HepG2 (cell line): ENCODE measurements around the gene MTFR1L. TPM values are rescaled to one million over a fixed set of nuclear protein-coding genes. Genes with fewer than 3 reads are reported as not detected.

ENCODE experiments used
- FIP1L1 ChIP-seq: fragments of 200-400 bp; formaldehyde crosslinking; IDR thresholded peaks from 2 replicates; pipeline ENCODE4 v1.6.1; 2018; ENCODE audit warnings: low read depth, mild to moderate bottlenecking, low read length, moderate library complexity, borderline replicate concordance; ENCODE audit not compliant: insufficient read depth
- FOXC1 ChIP-seq: sonication (generic); formaldehyde crosslinking; IDR thresholded peaks from 2 replicates; pipeline ENCODE4 v1.8.0; 2022; ENCODE audit warnings: mild to moderate bottlenecking, missing genetic modification reagents, borderline replicate concordance
- HMG20B ChIP-seq: conservative IDR thresholded peaks from 2 replicates; pipeline ENCODE4 v1.6.1; 2016; ENCODE audit warnings: missing genetic modification reagents, missing compliant biosample characterization
- PBX2 ChIP-seq: IDR thresholded peaks from 2 replicates; pipeline ENCODE4 v1.6.1; 2016; ENCODE audit warnings: control low read depth
- RCOR2 ChIP-seq: IDR thresholded peaks from 2 replicates; pipeline ENCODE4 v1.6.1; 2016; ENCODE audit warnings: missing biosample characterization, missing genetic modification reagents
- REPIN1 ChIP-seq: sonication (generic); formaldehyde crosslinking; IDR thresholded peaks from 2 replicates; pipeline ENCODE4 v1.8.0; 2022; ENCODE audit warnings: missing genetic modification reagents, low read depth, mild to moderate bottlenecking, borderline replicate concordance
- ZC3H4 ChIP-seq: sonication (generic); formaldehyde crosslinking; IDR thresholded peaks from 2 replicates; pipeline ENCODE4 v1.4.0; 2020; ENCODE audit warnings: missing genetic modification reagents, borderline replicate concordance
- ZMAT3 ChIP-seq: sonication (generic); formaldehyde crosslinking; conservative IDR thresholded peaks from 2 replicates; pipeline ENCODE4 v1.7.0; 2021; ENCODE audit warnings: missing genetic modification reagents
- ZNF274 ChIP-seq: sonication (generic); formaldehyde crosslinking; IDR thresholded peaks from 2 replicates; pipeline ENCODE4 v1.5.1; 2020; ENCODE audit warnings: mild to moderate bottlenecking, missing genetic modification reagents
- ZNF441 ChIP-seq: sonication (generic); formaldehyde crosslinking; IDR thresholded peaks from 2 replicates; pipeline ENCODE4 v1.7.0; 2021; ENCODE audit warnings: missing genetic modification reagents, borderline replicate concordance
- ZNF512B ChIP-seq: sonication (generic); formaldehyde crosslinking; IDR thresholded peaks from 2 replicates; pipeline ENCODE4 v1.5.1; 2020; ENCODE audit warnings: missing genetic modification reagents, mild to moderate bottlenecking, borderline replicate concordance
- ZNF788 ChIP-seq: sonication (generic); formaldehyde crosslinking; IDR thresholded peaks from 2 replicates; pipeline ENCODE4 v1.5.0; 2020; ENCODE audit warnings: mild to moderate bottlenecking, missing genetic modification reagents, borderline replicate concordance
- polyA plus RNA-seq, 8 experiments: library from polyadenylated mRNA; depleted of rRNA in 3 of 8; stranded (reverse) in 7 of 8; unstranded in 1 of 8; fragments of >200 nt; fragmentation: Illumina TruSeq in 4 of 8; extraction: Trizol in 4 of 8; gene quantifications; 2 replicates each; pipeline versions ENCODE4 v1.2.1 to v1.2.3, GENCODE V29; 2011 to 2016; ENCODE audit warnings: low read depth in 4 of 8, missing spikeins in 1 of 8, mixed read lengths in 1 of 8; ENCODE audit not compliant: insufficient read depth in 1 of 8
- total RNA-seq, 5 experiments: library from RNA; depleted of rRNA; stranded (reverse); fragments of >200 nt; fragmentation: Illumina TruSeq; extraction: Trizol; gene quantifications; 2 replicates each; pipeline ENCODE4 v1.2.3, GENCODE V29; 2016; ENCODE audit warnings: low read depth in 1 of 5
- TF ChIP-seq, protein P1 (sequence below): sonication (generic); formaldehyde crosslinking; IDR thresholded peaks from one replicate; pipeline ENCODE4 v1.5.1; 2020; ENCODE audit warnings: mild to moderate bottlenecking, missing genetic modification reagents; ENCODE audit errors: not compliant biosample characterization
- TF ChIP-seq, protein P2 (sequence below): sonication (generic); formaldehyde crosslinking; IDR thresholded peaks from 2 replicates; pipeline ENCODE4 v1.8.0; 2023; ENCODE audit warnings: mild to moderate bottlenecking, missing genetic modification reagents

The MTFR1L gene
- total and polyA plus RNA-seq, 2 of the 13 experiments (the other 11 are each of a cell fraction or from before 2014, with no cell fraction given): 38.0 to 55.7 TPM

DNA sequence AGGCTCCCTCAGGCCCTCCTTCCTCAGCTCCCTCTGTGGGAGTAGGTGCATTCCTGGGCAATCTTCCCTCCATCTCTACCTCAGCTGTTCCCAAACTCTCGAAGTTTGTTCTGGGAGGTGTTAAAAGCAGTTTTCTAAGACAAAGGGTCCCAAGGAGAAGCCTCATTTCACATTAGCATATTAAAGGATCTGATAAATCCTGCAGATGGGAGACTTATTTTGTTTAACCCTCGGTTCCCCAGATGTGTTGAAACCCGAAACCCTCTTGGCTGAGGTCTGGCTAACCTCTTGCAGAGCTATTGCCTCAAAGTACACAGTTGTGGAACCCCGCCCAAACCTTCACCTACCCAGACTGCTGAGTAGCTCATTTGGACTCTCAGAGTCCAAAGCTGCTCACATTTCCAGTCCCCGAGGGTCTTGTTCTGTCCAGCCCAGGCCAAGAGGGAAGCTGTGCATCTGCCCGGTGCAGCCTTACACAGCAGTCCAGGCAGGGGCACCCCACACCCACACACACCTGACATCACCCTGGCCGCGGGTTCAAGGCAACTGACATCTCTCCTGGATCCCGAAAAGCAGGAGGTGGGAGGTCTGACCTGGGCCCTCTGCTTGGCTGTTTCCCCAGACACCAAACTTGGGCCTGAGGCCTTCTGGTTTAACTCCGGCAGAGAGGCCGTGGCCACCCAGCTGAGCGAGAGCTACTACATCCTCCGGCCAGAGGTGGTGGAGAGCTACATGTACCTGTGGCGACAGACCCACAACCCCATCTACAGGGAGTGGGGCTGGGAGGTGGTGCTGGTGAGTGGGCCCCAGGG lies 39.2 kb upstream of the MTFR1L start (continued):
- TF ChIP-seq, protein P1, sequence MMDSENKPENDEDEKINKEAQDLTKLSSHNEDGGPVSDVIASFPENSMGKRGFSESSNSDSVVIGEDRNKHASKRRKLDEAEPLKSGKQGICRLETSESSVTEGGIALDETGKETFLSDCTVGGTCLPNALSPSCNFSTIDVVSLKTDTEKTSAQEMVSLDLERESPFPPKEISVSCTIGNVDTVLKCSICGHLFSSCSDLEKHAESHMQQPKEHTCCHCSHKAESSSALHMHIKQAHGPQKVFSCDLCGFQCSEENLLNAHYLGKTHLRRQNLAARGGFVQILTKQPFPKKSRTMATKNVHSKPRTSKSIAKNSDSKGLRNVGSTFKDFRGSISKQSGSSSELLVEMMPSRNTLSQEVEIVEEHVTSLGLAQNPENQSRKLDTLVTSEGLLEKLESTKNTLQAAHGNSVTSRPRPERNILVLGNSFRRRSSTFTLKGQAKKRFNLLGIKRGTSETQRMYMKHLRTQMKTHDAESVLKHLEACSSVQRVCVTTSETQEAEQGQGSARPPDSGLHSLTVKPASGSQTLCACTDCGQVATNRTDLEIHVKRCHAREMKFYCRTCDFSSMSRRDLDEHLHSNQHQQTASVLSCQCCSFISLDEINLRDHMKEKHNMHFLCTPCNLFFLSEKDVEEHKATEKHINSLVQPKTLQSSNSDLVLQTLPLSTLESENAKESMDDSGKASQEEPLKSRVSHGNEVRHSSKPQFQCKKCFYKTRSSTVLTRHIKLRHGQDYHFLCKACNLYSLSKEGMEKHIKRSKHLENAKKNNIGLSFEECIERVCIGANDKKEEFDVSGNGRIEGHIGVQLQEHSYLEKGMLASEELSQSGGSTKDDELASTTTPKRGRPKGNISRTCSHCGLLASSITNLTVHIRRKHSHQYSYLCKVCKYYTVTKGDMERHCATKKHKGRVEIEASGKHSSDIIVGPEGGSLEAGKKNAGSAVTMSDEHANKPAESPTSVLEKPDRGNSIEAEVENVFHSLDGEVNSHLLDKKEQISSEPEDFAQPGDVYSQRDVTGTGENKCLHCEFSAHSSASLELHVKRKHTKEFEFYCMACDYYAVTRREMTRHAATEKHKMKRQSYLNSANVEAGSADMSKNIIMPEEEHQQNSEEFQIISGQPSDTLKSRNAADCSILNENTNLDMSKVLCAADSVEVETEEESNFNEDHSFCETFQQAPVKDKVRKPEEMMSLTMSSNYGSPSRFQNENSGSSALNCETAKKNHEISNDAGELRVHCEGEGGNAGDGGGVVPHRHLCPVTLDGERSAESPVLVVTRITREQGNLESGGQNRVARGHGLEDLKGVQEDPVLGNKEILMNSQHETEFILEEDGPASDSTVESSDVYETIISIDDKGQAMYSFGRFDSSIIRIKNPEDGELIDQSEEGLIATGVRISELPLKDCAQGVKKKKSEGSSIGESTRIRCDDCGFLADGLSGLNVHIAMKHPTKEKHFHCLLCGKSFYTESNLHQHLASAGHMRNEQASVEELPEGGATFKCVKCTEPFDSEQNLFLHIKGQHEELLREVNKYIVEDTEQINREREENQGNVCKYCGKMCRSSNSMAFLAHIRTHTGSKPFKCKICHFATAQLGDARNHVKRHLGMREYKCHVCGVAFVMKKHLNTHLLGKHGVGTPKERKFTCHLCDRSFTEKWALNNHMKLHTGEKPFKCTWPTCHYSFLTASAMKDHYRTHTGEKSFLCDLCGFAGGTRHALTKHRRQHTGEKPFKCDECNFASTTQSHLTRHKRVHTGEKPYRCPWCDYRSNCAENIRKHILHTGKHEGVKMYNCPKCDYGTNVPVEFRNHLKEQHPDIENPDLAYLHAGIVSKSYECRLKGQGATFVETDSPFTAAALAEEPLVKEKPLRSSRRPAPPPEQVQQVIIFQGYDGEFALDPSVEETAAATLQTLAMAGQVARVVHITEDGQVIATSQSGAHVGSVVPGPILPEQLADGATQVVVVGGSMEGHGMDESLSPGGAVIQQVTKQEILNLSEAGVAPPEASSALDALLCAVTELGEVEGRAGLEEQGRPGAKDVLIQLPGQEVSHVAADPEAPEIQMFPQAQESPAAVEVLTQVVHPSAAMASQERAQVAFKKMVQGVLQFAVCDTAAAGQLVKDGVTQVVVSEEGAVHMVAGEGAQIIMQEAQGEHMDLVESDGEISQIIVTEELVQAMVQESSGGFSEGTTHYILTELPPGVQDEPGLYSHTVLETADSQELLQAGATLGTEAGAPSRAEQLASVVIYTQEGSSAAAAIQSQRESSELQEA (CRISPR knock-in tag): no peak
- no peak for TF ChIP-seq RCOR2 (CRISPR knock-in tag)
- no peak for TF ChIP-seq FOXC1 (CRISPR knock-in tag)
- TF ChIP-seq REPIN1 (CRISPR knock-in tag): no peak
- no peak for TF ChIP-seq ZNF441 (CRISPR knock-in tag)
- no peak for TF ChIP-seq ZC3H4 (CRISPR knock-in tag)
- no peak for TF ChIP-seq HMG20B (CRISPR knock-in tag)
- TF ChIP-seq, protein P2, sequence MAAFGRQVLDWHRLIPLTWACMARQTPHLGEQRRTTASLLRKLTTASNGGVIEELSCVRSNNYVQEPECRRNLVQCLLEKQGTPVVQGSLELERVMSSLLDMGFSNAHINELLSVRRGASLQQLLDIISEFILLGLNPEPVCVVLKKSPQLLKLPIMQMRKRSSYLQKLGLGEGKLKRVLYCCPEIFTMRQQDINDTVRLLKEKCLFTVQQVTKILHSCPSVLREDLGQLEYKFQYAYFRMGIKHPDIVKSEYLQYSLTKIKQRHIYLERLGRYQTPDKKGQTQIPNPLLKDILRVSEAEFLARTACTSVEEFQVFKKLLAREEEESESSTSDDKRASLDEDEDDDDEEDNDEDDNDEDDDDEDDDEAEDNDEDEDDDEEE: no peak
- no peak for TF ChIP-seq ZNF788 (CRISPR knock-in tag)
- TF ChIP-seq PBX2: no peak
- no peak for TF ChIP-seq FIP1L1
- no peak for TF ChIP-seq ZMAT3 (CRISPR knock-in tag)
- TF ChIP-seq ZNF512B (CRISPR knock-in tag): no peak
- TF ChIP-seq ZNF274 (CRISPR knock-in tag): peak; percentile 45; the same call in 1 of the 2 replicates
